Measurements from ENCODE around the gene GPC6. TPM values are rescaled to one million over a fixed set of nuclear protein-coding genes. Genes with fewer than 3 reads are reported as not detected.

Gene GPC6
- polyA plus RNA-seq, 2 of the 4 experiments (the other 2 are of a cell fraction) = 8.0 to 14.4 TPM

- TF ChIP-seq CBX8 (IDR thresholded peaks at IDR 0.05) (no peak), RFX5 (IDR thresholded peaks at IDR 0.05) (no peak), CEBPB (IDR thresholded peaks at IDR 0.05) (no peak), CHD4 (IDR thresholded peaks at IDR 0.05; ENCODE audit: borderline replicate concordance) (no peak), POLR2AphosphoS2 (conservative IDR thresholded peaks at IDR 0.05; ENCODE audit: low read length) (no peak), HDAC2 (IDR thresholded peaks at IDR 0.05) (no peak), NFE2L2 (conservative IDR thresholded peaks at IDR 0.05; ENCODE audit: low read length) (no peak), JUN (IDR thresholded peaks at IDR 0.05) (no peak), BCL3 (IDR thresholded peaks at IDR 0.05) (no peak), GATA3 (IDR thresholded peaks at IDR 0.05; ENCODE audit: borderline replicate concordance) (no peak), FOXS1 (CRISPR knock-in tag; IDR thresholded peaks at IDR 0.05) (no peak), NPAS2 (CRISPR knock-in tag; IDR thresholded peaks at IDR 0.05; ENCODE audit: borderline replicate concordance) (no peak), KDM5A (IDR thresholded peaks at IDR 0.05) (no peak), ZNF302 (CRISPR knock-in tag; IDR thresholded peaks at IDR 0.05) (no peak), KDM1A (IDR thresholded peaks at IDR 0.05; ENCODE audit: low read depth) (no peak)
- TF ChIP-seq, protein P1, sequence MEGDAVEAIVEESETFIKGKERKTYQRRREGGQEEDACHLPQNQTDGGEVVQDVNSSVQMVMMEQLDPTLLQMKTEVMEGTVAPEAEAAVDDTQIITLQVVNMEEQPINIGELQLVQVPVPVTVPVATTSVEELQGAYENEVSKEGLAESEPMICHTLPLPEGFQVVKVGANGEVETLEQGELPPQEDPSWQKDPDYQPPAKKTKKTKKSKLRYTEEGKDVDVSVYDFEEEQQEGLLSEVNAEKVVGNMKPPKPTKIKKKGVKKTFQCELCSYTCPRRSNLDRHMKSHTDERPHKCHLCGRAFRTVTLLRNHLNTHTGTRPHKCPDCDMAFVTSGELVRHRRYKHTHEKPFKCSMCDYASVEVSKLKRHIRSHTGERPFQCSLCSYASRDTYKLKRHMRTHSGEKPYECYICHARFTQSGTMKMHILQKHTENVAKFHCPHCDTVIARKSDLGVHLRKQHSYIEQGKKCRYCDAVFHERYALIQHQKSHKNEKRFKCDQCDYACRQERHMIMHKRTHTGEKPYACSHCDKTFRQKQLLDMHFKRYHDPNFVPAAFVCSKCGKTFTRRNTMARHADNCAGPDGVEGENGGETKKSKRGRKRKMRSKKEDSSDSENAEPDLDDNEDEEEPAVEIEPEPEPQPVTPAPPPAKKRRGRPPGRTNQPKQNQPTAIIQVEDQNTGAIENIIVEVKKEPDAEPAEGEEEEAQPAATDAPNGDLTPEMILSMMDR (IDR thresholded peaks at IDR 0.05) = no peak
- TF ChIP-seq, protein P2, sequence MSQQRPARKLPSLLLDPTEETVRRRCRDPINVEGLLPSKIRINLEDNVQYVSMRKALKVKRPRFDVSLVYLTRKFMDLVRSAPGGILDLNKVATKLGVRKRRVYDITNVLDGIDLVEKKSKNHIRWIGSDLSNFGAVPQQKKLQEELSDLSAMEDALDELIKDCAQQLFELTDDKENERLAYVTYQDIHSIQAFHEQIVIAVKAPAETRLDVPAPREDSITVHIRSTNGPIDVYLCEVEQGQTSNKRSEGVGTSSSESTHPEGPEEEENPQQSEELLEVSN (IDR thresholded peaks at IDR 0.05; ENCODE audit: borderline replicate concordance, low read depth) = no peak
- TF ChIP-seq, protein P3, sequence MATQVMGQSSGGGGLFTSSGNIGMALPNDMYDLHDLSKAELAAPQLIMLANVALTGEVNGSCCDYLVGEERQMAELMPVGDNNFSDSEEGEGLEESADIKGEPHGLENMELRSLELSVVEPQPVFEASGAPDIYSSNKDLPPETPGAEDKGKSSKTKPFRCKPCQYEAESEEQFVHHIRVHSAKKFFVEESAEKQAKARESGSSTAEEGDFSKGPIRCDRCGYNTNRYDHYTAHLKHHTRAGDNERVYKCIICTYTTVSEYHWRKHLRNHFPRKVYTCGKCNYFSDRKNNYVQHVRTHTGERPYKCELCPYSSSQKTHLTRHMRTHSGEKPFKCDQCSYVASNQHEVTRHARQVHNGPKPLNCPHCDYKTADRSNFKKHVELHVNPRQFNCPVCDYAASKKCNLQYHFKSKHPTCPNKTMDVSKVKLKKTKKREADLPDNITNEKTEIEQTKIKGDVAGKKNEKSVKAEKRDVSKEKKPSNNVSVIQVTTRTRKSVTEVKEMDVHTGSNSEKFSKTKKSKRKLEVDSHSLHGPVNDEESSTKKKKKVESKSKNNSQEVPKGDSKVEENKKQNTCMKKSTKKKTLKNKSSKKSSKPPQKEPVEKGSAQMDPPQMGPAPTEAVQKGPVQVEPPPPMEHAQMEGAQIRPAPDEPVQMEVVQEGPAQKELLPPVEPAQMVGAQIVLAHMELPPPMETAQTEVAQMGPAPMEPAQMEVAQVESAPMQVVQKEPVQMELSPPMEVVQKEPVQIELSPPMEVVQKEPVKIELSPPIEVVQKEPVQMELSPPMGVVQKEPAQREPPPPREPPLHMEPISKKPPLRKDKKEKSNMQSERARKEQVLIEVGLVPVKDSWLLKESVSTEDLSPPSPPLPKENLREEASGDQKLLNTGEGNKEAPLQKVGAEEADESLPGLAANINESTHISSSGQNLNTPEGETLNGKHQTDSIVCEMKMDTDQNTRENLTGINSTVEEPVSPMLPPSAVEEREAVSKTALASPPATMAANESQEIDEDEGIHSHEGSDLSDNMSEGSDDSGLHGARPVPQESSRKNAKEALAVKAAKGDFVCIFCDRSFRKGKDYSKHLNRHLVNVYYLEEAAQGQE (IDR thresholded peaks at IDR 0.05) = no peak
- 64% methylated on average over 3 of the region's 3 CpGs for WGBS (ENCODE audit: missing lambda C conversion rate)
- H3K9me3 ChIP-seq = no peaks in the 10 kb centered on the region
- ATAC-seq (no peak), FAIRE-seq (no peak), DNase-seq (ENCODE audit: low read depth in 1 of 2, low spot score in 1 of 2) (no peak)
- peak overlapping the region in 1 of 2 experiments; percentile 43; a peak in 1 of 6 replicates for H3K27ac ChIP-seq
- ChIA-PET POLR2A (no interaction called here), CTCF (interaction anchor here (1.6 kb wide), 1 partner anchor 12 kb away, joined by 3 read pairs; no protein-coding TSS in a partner anchor)
- H3K4me3 ChIP-seq = no peak overlapping the region
- H3K4me2 ChIP-seq = no peak overlapping the region
- peaks cover 14% of the 10 kb centered on the region for H3K4me1 ChIP-seq
These were observed 739.0 kb downstream of the GPC6 start for GRCh38 chr13:93965587-93965986.

DNA sequence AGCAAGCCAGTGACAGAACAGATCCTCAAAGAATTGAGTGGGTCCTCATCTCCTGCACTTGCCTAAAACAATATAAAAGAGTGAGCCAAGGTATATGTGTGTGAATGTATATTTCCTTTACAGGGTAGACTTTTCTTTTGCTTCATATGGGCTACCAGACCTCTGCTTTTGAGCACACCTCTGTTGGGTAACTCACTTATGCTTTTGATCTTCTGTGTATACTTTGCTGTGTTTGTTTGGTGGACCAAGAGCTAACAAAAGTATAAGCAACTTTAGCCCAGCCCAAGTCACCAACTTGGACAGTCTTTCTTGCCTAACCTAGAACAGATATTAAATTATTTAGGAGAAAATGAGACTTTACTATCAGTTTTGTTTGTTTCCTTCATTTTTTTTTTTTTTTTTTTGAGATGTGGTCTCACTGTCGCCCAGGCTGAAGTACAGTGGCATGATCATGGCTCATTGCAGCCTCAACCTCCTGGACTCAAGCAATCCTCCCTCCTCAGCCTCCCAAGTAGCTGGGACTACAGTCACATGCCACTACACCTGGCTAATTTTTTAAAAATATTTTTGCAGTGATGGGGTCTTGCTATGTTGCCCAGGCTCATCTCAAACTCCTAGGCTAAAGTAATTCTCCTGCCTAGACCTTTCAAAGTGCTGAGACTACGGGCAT, 739.8 kb downstream of the GPC6 start:
- ChIA-PET POLR2A (no interaction called here), CTCF (interaction anchor here (1.6 kb wide), 1 partner anchor 11 kb away, joined by 3 read pairs; no protein-coding TSS in a partner anchor)
- FAIRE-seq (no peak), ATAC-seq (no peak), DNase-seq (ENCODE audit: low read depth in 1 of 2, low spot score in 1 of 2) (no peak)
- Histone ChIP-seq H3K27ac (no peak overlapping the region), H3K4me3 (no peak overlapping the region), H3K4me1 (peaks cover 14% of the 10 kb centered on the region), H3K9me3 (no peaks in the 10 kb centered on the region), H3K4me2 (no peak overlapping the region)
- 55% methylated on average over 2 of the region's 2 CpGs for WGBS (ENCODE audit: missing lambda C conversion rate)
- TF ChIP-seq HOXB13 (CRISPR knock-in tag; IDR thresholded peaks at IDR 0.05; ENCODE audit: low read depth) (no peak), USF2 (IDR thresholded peaks at IDR 0.05) (no peak), HES2 (IDR thresholded peaks at IDR 0.05) (no peak), POLR2AphosphoS2 (conservative IDR thresholded peaks at IDR 0.05; ENCODE audit: low read length) (no peak), TFCP2L1 (CRISPR knock-in tag; IDR thresholded peaks at IDR 0.05) (no peak), CHD2 (IDR thresholded peaks at IDR 0.05; ENCODE audit: low read length, partially characterized antibody) (no peak), RARB (CRISPR knock-in tag; IDR thresholded peaks at IDR 0.05) (no peak)
- TF ChIP-seq, protein P1 (IDR thresholded peaks at IDR 0.05) = no peak

Measured in A549 (cell line).